ENCODE results near the gene ARAP1. TPM values are rescaled to one million over a fixed set of nuclear protein-coding genes. Genes with fewer than 3 reads are reported as not detected.

The ARAP1 gene
- polyA plus RNA-seq, 1 donor from 2014 or later, result 3.5 TPM

GRCh38 chr11:72758304-72758689, 6.1 kb upstream of the ARAP1 start:
- Histone ChIP-seq H3K27me3 (ENCODE audit: insufficient read depth, low read depth, low read length) (no peaks in the 10 kb centered on the region), H3F3A (ENCODE audit: insufficient read depth, low read length, poor library complexity, severe bottlenecking) (no peaks in the 10 kb centered on the region), H3K9ac (ENCODE audit: low read length) (no peak overlapping the region), H3K79me2 (replicated peaks; ENCODE audit: insufficient read depth, low read length) (no peaks in the 10 kb centered on the region), H3K4me3 (ENCODE audit: low read length) (no peak overlapping the region), H3K9me2 (ENCODE audit: insufficient read depth, low read length) (no peaks in the 10 kb centered on the region), H3K27ac (ENCODE audit: low read length) (no peak overlapping the region), H3K9me3 (ENCODE audit: low read length) (no peaks in the 10 kb centered on the region), H3K36me3 (ENCODE audit: insufficient read depth, low read length) (no peaks in the 10 kb centered on the region), H2AFZ (ENCODE audit: low read depth, low read length) (no peak overlapping the region), H3K4me2 (ENCODE audit: low read length) (no peak overlapping the region), H4K20me1 (ENCODE audit: insufficient read depth) (no peaks in the 10 kb centered on the region)
- TF ChIP-seq EP300 (conservative IDR thresholded peaks at IDR 0.05; ENCODE audit: poor library complexity, severe bottlenecking) (no peak), EZH2 (IDR thresholded peaks at IDR 0.05; ENCODE audit: borderline replicate concordance, insufficient read depth, low read length, poor library complexity, severe bottlenecking) (no peak), SMC3 (conservative IDR thresholded peaks at IDR 0.05; ENCODE audit: poor library complexity) (no peak), RAD21 (conservative IDR thresholded peaks at IDR 0.05) (no peak), MXI1 (conservative IDR thresholded peaks at IDR 0.05; ENCODE audit: poor library complexity, severe bottlenecking) (no peak), POLR2AphosphoS5 (IDR thresholded peaks at IDR 0.05) (no peak), REST (IDR thresholded peaks at IDR 0.05; ENCODE audit: borderline replicate concordance) (no peak), CTCF (IDR thresholded peaks at IDR 0.05; ENCODE audit: poor library complexity, severe bottlenecking) (no peak), TAF1 (IDR thresholded peaks at IDR 0.05; ENCODE audit: low read depth) (no peak)

GRCh38 chr11:72755713-72756285, 3.6 kb upstream of the ARAP1 start:
- no peak overlapping the region for H3K4me3 ChIP-seq (ENCODE audit: low read length)
- no peaks in the 10 kb centered on the region for H3K36me3 ChIP-seq (ENCODE audit: insufficient read depth, low read length)
- no peaks in the 10 kb centered on the region for H3K9me3 ChIP-seq (ENCODE audit: low read length)
- no peak overlapping the region for H3K4me2 ChIP-seq (ENCODE audit: low read length)
- no peak overlapping the region for H2AFZ ChIP-seq (ENCODE audit: low read depth, low read length)
- H3K27me3 ChIP-seq (ENCODE audit: insufficient read depth, low read depth, low read length), result no peaks in the 10 kb centered on the region
- no peaks in the 10 kb centered on the region for H3K9me2 ChIP-seq (ENCODE audit: insufficient read depth, low read length)
- no peak for TF ChIP-seq MXI1 (conservative IDR thresholded peaks at IDR 0.05; ENCODE audit: poor library complexity, severe bottlenecking)
- TF ChIP-seq RAD21 (conservative IDR thresholded peaks at IDR 0.05), result no peak
- TF ChIP-seq SMC3 (conservative IDR thresholded peaks at IDR 0.05; ENCODE audit: poor library complexity), result no peak
- no peak for TF ChIP-seq TAF1 (IDR thresholded peaks at IDR 0.05; ENCODE audit: low read depth)
- no peak for TF ChIP-seq CTCF (IDR thresholded peaks at IDR 0.05; ENCODE audit: poor library complexity, severe bottlenecking)
- TF ChIP-seq POLR2AphosphoS5 (IDR thresholded peaks at IDR 0.05), result no peak
- no peak for TF ChIP-seq EP300 (conservative IDR thresholded peaks at IDR 0.05; ENCODE audit: poor library complexity, severe bottlenecking)
- no peak for TF ChIP-seq REST (IDR thresholded peaks at IDR 0.05; ENCODE audit: borderline replicate concordance)
- no peak for TF ChIP-seq EZH2 (IDR thresholded peaks at IDR 0.05; ENCODE audit: borderline replicate concordance, insufficient read depth, low read length, poor library complexity, severe bottlenecking)
- no peaks in the 10 kb centered on the region for H4K20me1 ChIP-seq (ENCODE audit: insufficient read depth)
- H3K9ac ChIP-seq (ENCODE audit: low read length), result no peak overlapping the region
- no peaks in the 10 kb centered on the region for H3F3A ChIP-seq (ENCODE audit: insufficient read depth, low read length, poor library complexity, severe bottlenecking)
- no peaks in the 10 kb centered on the region for H3K79me2 ChIP-seq (replicated peaks; ENCODE audit: insufficient read depth, low read length)
- H3K27ac ChIP-seq (ENCODE audit: low read length), result no peak overlapping the region

Data from neural cell (in vitro differentiated cells).